Heart left ventricle (tissue), 16 donors: ENCODE measurements around the gene CARS2. TPM values are rescaled to one million over a fixed set of nuclear protein-coding genes. Genes with fewer than 3 reads are reported as not detected.

Source experiments
- ATAC-seq, 4 donors: fragments of 200-7000 bp; cut with Tn5 transposase; one replicate each; pipeline ENCODE4 v1.9.1; 2020 to 2022; ENCODE audit warnings: moderate library complexity in 4 of 4, mild to moderate bottlenecking in 3 of 4, moderate number of reproducible peaks in 1 of 4
- DNase-seq, 5 donors: peaks; one replicate each; pipeline ENCODE4 v3.0.0-alpha.2; 2020
- H3K27ac ChIP-seq, 12 donors: fragments of 200-600 bp; sonication (generic) in 4 of 12; one replicate each; pipeline versions ENCODE4 v1.5.0 to v1.8.0; 2016 to 2022; ENCODE audit warnings: mild to moderate bottlenecking in 2 of 12
- H3K27me3 ChIP-seq, 9 donors: fragments of 200-600 bp; sonication (generic) in 2 of 9; one replicate each; pipeline versions ENCODE4 v1.5.1 to v1.8.0; 2016 to 2022; ENCODE audit warnings: mild to moderate bottlenecking in 3 of 9
- H3K36me3 ChIP-seq, 9 donors: fragments of 200-600 bp; sonication (generic) in 2 of 9; one replicate each; pipeline versions ENCODE4 v1.5.0 to v1.8.0; 2018 to 2022; ENCODE audit warnings: mild to moderate bottlenecking in 2 of 9
- H3K4me1 ChIP-seq, 12 donors: fragments of 200-600 bp; sonication (generic) in 4 of 12; one replicate each; pipeline versions ENCODE4 v1.5.0 to v1.8.0; 2016 to 2022; ENCODE audit warnings: mild to moderate bottlenecking in 3 of 12
- H3K4me3 ChIP-seq, 12 donors: fragments of 200-600 bp; sonication (generic) in 4 of 12; one replicate each; pipeline versions ENCODE4 v1.5.0 to v1.8.0; 2017 to 2022; ENCODE audit warnings: mild to moderate bottlenecking in 9 of 12, moderate library complexity in 4 of 12
- H3K9me3 ChIP-seq, 12 donors: fragments of 200-600 bp; sonication (generic) in 4 of 12; one replicate each; pipeline versions ENCODE4 v1.5.0 to v1.8.0; 2016 to 2022; ENCODE audit warnings: mild to moderate bottlenecking in 1 of 12
- POLR2A ChIP-seq, 2 donors: fragments of 450-650 bp; IDR thresholded peaks; one replicate each; pipeline ENCODE4 v1.6.1; 2017; ENCODE audit warnings: antibody characterized with exemption in 2 of 2, mild to moderate bottlenecking in 2 of 2, moderate library complexity in 2 of 2
- WGBS, 4 donors: extraction: QIAGEN DNeasy Blood & Tissue Kit in 2 of 4; methylation state at CpG; one replicate each; pipeline versions ENCODE4 v1.1.5 to v1.1.7; 2013 to 2018; 5-methylcytosine and 5-hydroxymethylcytosine counted together
- intact Hi-C, 10 donors: fragments of 100-400 bp; cut with DNase I; formaldehyde crosslinking; loops; one replicate each; pipeline versions ENCODE4 v1.11.1 to v1.14.2; 2022
- polyA plus RNA-seq, 2 donors: library from polyadenylated mRNA; stranded (reverse); fragments of 200-250 nt; gene quantifications; one replicate each; pipeline ENCODE4 v1.2.3, GENCODE V29; 2013
- total RNA-seq, 9 donors: library from RNA; depleted of rRNA in 2 of 9; stranded (reverse); fragments of >200 nt in 2 of 9; fragmentation: NEBNext Ultra II Directional in 3 of 9; extraction: Animal tissue kit (Norgen Biotek cat#: 25700) in 3 of 9; gene quantifications; one replicate each; pipeline versions ENCODE4 v1.1.0 to v1.2.4, GENCODE V29; 2016 to 2023
- TF ChIP-seq, protein P1 (sequence below), 12 donors: fragments of 200-600 bp; sonication (generic) in 4 of 12; IDR thresholded peaks; one replicate each; pipeline versions ENCODE4 v1.5.0 to v1.8.0; 2018 to 2022; ENCODE audit warnings: antibody characterized with exemption in 12 of 12, mild to moderate bottlenecking in 5 of 12
- donor health status: ischemic (EF 13 %, LVEDD 7.1; RV severe dilation, severe dysfunction).
- donor health status: healthy with polysubstance abuse.
- donor health status: DM: no; HTN: yes; CAD: no.
- donor health status: DM: no; HTN: no; CAD: no.
- donor health status: ischemic (EF 25% LVEDD 6.9; RV normal size, moderate dysfunction).
- donor health status: ischemic (EF 25% LVEDD 5.7; RV mildly dilated, moderate dysfunction).
- donor health status: healthy.
- donor health status: DM: yes; HTN: yes; CAD: no.
- donor health status: ischemic (EF 35%, LVEDD 5.7; RV mildly dilated, moderate dysfunction).
- donor health status: nonischemic (EF 11% LVEDD 7.7; RV severe dilation, severe dysfunction).
- donor health status: DM: yes; HTN: yes; CAD: no.
- donor health status: PGD.
- donor health status: ischemic (EF 29% LVEDD 5.4; RV normal size, mild dysfunction).
- donor health status: nonischemic (EF 23%, LVEDD 6.1; RV moderate dilation, normal function).

Gene CARS2
- total and polyA plus RNA-seq, 11 donors: 35.4 to 78.5 (median 44.3) TPM

DNA sequence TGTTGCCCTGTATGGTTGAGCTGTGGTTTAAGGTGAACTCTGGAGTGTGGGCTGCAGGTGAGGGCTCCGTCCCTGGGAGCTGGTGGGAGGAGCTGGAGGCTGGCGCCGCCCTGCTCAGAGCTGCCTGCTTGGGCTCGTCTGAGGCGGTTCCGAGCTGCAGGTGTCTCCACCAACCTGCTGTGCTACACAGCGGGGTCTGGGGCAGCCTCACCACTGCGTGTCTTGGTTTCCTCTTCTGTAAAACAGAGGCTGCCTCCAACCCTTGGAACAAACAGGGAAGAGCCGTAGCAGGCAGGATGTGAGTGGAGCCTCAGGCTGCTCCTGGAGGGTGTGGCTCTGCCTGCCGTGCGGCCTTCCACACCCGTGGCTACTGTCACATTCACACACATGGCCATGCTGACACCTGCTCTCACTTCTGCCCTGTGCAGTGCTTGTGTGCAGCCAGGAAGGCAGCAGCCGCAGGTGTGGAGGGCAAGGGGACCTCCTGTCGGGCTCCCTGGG, 69.2 kb downstream of the CARS2 start:
- ATAC-seq (no peak), DNase-seq (no peak)
- WGBS, 4 donors: 86 to 93% (median 90%) methylated on average over 10 to 14 of the region's 14 CpGs
- intact Hi-C loops: no loop called here
- H3K36me3 ChIP-seq: peaks cover 0 to 90% (median 78%) of the 10 kb centered on the region in 9 donors
- H3K27ac ChIP-seq: no peak overlapping the region
- H3K9me3 ChIP-seq: no peaks in the 10 kb centered on the region
- TF ChIP-seq POLR2A (IDR thresholded peaks at IDR 0.05): no peak
- TF ChIP-seq, protein P1, sequence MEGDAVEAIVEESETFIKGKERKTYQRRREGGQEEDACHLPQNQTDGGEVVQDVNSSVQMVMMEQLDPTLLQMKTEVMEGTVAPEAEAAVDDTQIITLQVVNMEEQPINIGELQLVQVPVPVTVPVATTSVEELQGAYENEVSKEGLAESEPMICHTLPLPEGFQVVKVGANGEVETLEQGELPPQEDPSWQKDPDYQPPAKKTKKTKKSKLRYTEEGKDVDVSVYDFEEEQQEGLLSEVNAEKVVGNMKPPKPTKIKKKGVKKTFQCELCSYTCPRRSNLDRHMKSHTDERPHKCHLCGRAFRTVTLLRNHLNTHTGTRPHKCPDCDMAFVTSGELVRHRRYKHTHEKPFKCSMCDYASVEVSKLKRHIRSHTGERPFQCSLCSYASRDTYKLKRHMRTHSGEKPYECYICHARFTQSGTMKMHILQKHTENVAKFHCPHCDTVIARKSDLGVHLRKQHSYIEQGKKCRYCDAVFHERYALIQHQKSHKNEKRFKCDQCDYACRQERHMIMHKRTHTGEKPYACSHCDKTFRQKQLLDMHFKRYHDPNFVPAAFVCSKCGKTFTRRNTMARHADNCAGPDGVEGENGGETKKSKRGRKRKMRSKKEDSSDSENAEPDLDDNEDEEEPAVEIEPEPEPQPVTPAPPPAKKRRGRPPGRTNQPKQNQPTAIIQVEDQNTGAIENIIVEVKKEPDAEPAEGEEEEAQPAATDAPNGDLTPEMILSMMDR (IDR thresholded peaks at IDR 0.05): no peak
- no peak overlapping the region for H3K4me3 ChIP-seq
- H3K4me1 ChIP-seq: peaks cover 0 to 18% (median 11%) of the 10 kb centered on the region in 12 donors
- no peaks in the 10 kb centered on the region for H3K27me3 ChIP-seq

DNA sequence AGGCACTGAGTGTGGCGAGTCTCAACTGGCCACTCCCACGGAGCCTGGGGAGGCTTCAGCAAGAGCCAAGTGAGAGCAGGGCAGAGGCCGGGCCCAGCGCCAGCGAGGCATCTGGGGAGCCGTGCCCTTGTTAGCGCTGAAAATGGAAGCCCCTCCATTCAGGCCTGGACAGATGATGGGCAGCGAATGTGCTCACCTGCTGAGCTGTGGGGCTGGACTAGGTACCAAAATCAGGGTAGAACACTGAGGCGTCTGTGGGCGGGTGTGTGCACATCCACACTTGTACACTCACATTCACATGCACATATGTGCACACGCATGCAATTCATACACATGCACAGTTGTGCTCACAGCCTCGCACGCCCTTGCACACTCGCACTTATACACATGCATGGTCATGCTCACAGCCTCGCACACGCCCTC, 69.9 kb downstream of the CARS2 start:
- intact Hi-C loops: no loop called here
- no peak for DNase-seq

DNA sequence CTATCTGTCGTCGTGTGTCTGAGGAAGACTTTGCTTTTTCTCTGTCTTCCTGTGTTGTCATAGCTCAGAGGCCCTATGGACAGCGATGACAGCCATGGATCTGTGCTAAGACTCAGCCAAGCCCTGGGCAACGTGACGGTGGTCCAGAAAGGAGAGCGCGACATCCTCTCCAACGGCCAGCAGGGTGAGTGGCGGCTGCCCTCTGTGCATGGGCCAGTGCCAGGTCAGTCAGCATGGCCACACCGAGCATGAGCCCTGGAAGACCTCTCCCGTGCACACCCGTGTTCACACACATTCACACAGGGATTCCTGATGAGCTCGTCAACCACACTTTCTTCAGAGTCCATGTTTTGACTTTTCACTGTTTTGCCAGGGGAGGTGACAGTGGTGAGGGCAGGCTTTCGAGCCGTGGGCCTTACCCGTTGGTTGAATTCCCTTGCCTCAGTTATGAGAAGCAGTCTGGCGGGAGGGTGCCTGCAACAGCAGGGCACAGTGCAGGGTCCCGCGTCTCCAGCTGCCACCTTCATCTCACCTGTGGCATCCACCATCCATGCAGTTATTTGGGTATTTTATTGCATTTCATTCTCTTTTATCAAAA, 70.4 kb downstream of the CARS2 start:
- ATAC-seq: no peak
- DNase-seq: no peak
- H3K36me3 ChIP-seq: peaks cover 0 to 87% (median 76%) of the 10 kb centered on the region in 9 donors
- intact Hi-C loops: no loop called here
- H3K4me3 ChIP-seq: no peak overlapping the region
- no peaks in the 10 kb centered on the region for H3K27me3 ChIP-seq
- H3K9me3 ChIP-seq: no peaks in the 10 kb centered on the region
- no peak overlapping the region for H3K27ac ChIP-seq
- WGBS, 4 donors: 85 to 89% (median 87%) methylated on average over 12 to 19 of the region's 19 CpGs
- H3K4me1 ChIP-seq: peaks cover 0 to 12% (median 2%) of the 10 kb centered on the region in 12 donors
- TF ChIP-seq, protein P1 (IDR thresholded peaks at IDR 0.05): no peak
- no peak for TF ChIP-seq POLR2A (IDR thresholded peaks at IDR 0.05)

More for the DNA sequence above, 69.9 kb downstream of the CARS2 start:
- peaks cover 0 to 90% (median 77%) of the 10 kb centered on the region in 9 donors for H3K36me3 ChIP-seq
- WGBS, 4 donors: 83 to 94% (median 89%) methylated on average over 13 to 16 of the region's 16 CpGs
- no peaks in the 10 kb centered on the region for H3K9me3 ChIP-seq
- H3K4me3 ChIP-seq: no peak overlapping the region
- peaks cover 0 to 14% (median 7%) of the 10 kb centered on the region in 12 donors for H3K4me1 ChIP-seq
- no peak overlapping the region for H3K27ac ChIP-seq
- ATAC-seq: no peak
- H3K27me3 ChIP-seq: no peaks in the 10 kb centered on the region
- TF ChIP-seq POLR2A (IDR thresholded peaks at IDR 0.05): no peak
- TF ChIP-seq, protein P1 (IDR thresholded peaks at IDR 0.05): no peak

DNA sequence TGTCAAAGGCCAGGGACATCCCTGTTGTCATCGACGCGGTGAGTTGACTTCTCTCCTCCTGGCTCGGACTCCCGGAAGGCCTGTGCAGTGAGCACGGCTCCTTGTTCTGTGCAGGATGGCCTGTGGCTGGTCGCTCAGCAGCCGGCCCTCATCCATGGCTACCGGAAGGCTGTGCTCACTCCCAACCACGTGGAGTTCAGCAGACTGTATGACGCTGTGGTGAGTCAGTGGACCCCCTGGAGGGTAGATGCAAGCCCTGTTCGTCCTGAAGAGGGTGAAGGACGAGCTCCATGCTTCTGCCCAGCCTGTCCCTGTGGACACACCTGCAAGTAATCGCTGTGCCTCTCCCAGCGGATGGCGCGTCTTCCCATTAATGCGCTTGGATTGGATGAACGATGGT, 71.4 kb downstream of the CARS2 start:
- no peaks in the 10 kb centered on the region for H3K27me3 ChIP-seq
- ATAC-seq: no peak
- H3K9me3 ChIP-seq: no peaks in the 10 kb centered on the region
- peaks cover 0 to 13% (median 3%) of the 10 kb centered on the region in 12 donors for H3K4me1 ChIP-seq
- no peak overlapping the region for H3K27ac ChIP-seq
- TF ChIP-seq POLR2A (IDR thresholded peaks at IDR 0.05): no peak
- TF ChIP-seq, protein P1 (IDR thresholded peaks at IDR 0.05): no peak
- DNase-seq: no peak
- no peak overlapping the region for H3K4me3 ChIP-seq
- WGBS, 4 donors: 92 to 95% (median 94%) methylated on average over 18 to 19 of the region's 19 CpGs
- intact Hi-C loops: loop anchor here in 1 of 10 donors (5.0 kb wide), 1 partner anchor 78 kb away; the partner anchor contains the start of gene ING1
- H3K36me3 ChIP-seq: peaks cover 0 to 83% (median 66%) of the 10 kb centered on the region in 9 donors
